ENCODE data around the gene TCTA.

TCTA gene

DNA sequence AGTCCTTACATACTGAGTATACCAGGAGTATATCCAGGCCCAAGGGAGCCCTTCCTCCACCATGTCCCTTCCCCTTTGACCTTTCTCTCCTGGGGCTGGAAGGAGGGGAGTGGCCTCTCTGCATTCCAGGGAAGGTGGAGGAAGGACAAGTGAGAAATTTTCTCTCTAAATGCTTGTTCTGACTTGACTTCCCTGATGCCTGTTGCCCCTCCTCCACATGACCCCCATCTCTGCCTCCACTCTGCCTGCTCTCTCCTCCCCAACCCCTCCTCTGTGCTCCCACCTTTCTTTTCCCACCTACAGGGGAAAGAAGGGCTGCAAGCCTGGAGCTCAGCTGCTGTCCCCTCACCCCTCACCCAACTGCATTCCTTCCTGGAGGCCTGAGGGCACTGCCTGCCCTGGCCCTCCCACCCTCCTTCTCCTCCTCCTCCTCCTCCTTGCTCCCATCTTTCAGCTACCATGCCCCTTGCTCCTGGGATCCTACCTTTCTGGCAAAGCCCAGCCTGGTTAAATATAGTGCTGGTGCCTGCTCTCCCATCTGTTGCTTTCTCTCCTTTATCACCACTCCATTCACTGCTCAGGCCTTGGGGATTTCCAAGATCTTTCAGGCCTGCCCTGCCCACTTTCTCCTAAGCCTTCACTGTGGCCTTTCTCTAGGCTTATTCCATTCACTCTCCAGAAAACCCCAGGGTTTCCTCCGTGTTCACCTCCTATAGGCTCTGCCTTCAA is 49.4 kb downstream of the TCTA start:
- Histone ChIP-seq H3K4me3 (ENCODE audit: low read depth, low read length) (no peak overlapping the region), H3K27ac (ENCODE audit: extremely low read depth, low read depth, low read length) (no peak overlapping the region), H3K9me3 (ENCODE audit: control insufficient read depth, insufficient read depth, low read depth, low read length) (no peaks in the 10 kb centered on the region), H3K4me1 (ENCODE audit: control insufficient read depth, insufficient read depth, low read length) (no peaks in the 10 kb centered on the region), H3K36me3 (ENCODE audit: control insufficient read depth in 2 of 2, insufficient read depth in 1 of 2, low read length in 2 of 2) (no peaks in the 10 kb centered on the region)
- ChIA-PET POLR2A (interaction anchor here (2.1 kb wide), 1 partner anchor 8 kb away, joined by 6 read pairs; the partner anchor contains the start of gene DAG1), CTCF (interaction anchor here (0.6 to 1.1 kb wide), 2 partner anchors 10 to 210 kb away, joined by 3 read pairs; no protein-coding TSS in a partner anchor)
- TF ChIP-seq ZNF548 (tag by site-specific recombination; IDR thresholded peaks at IDR 0.05): no peak
- TF ChIP-seq, protein P1, sequence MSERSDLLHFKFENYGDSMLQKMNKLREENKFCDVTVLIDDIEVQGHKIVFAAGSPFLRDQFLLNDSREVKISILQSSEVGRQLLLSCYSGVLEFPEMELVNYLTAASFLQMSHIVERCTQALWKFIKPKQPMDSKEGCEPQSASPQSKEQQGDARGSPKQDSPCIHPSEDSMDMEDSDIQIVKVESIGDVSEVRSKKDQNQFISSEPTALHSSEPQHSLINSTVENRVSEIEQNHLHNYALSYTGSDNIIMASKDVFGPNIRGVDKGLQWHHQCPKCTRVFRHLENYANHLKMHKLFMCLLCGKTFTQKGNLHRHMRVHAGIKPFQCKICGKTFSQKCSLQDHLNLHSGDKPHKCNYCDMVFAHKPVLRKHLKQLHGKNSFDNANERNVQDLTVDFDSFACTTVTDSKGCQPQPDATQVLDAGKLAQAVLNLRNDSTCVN (tag by site-specific recombination; optimal IDR thresholded peaks at IDR 0.05): no peak
- TF ChIP-seq ZNF248 (tag by site-specific recombination; IDR thresholded peaks at IDR 0.05): no peak
- TF ChIP-seq ZFP3 (tag by site-specific recombination; IDR thresholded peaks at IDR 0.05; ENCODE audit: low read depth): no peak
- peak; percentile 65; the same call in 1 of the 2 replicates for TF ChIP-seq ZFHX2 (tag by site-specific recombination; conservative IDR thresholded peaks at IDR 0.05)
- no peak for TF ChIP-seq ZNF560 (tag by site-specific recombination; IDR thresholded peaks at IDR 0.05; ENCODE audit: borderline replicate concordance)
- TF ChIP-seq KLF1 (tag by site-specific recombination; IDR thresholded peaks at IDR 0.05): no peak
- TF ChIP-seq ZNF843 (tag by site-specific recombination; IDR thresholded peaks at IDR 0.05): no peak
- TF ChIP-seq WT1 (tag by site-specific recombination; IDR thresholded peaks at IDR 0.05): no peak
- TF ChIP-seq ZNF157 (tag by site-specific recombination; IDR thresholded peaks at IDR 0.05): no peak
- peak; percentile 79; the same call in 1 of the 2 replicates for TF ChIP-seq SCRT1 (tag by site-specific recombination; IDR thresholded peaks at IDR 0.05; ENCODE audit: borderline replicate concordance)
- no peak for TF ChIP-seq ZNF350 (tag by site-specific recombination; IDR thresholded peaks at IDR 0.05)
- no peak for TF ChIP-seq OVOL3 (tag by site-specific recombination; IDR thresholded peaks at IDR 0.05)
- no peak for TF ChIP-seq ZBTB1 (tag by site-specific recombination; IDR thresholded peaks at IDR 0.05)
- no peak for TF ChIP-seq ZNF510 (tag by site-specific recombination; IDR thresholded peaks at IDR 0.05; ENCODE audit: insufficient replicate concordance)
- TF ChIP-seq GLIS2 (tag by site-specific recombination; IDR thresholded peaks at IDR 0.05): no peak
- TF ChIP-seq KLF7 (tag by site-specific recombination; IDR thresholded peaks at IDR 0.05; ENCODE audit: borderline replicate concordance): no peak
- no peak for TF ChIP-seq ZNF16 (tag by site-specific recombination; IDR thresholded peaks at IDR 0.05; ENCODE audit: low read depth)
- TF ChIP-seq, protein P2, sequence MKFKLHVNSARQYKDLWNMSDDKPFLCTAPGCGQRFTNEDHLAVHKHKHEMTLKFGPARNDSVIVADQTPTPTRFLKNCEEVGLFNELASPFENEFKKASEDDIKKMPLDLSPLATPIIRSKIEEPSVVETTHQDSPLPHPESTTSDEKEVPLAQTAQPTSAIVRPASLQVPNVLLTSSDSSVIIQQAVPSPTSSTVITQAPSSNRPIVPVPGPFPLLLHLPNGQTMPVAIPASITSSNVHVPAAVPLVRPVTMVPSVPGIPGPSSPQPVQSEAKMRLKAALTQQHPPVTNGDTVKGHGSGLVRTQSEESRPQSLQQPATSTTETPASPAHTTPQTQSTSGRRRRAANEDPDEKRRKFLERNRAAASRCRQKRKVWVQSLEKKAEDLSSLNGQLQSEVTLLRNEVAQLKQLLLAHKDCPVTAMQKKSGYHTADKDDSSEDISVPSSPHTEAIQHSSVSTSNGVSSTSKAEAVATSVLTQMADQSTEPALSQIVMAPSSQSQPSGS (tag by site-specific recombination; IDR thresholded peaks at IDR 0.05; ENCODE audit: low read depth): no peak
- TF ChIP-seq PRDM1 (tag by site-specific recombination; IDR thresholded peaks at IDR 0.05): peak; percentile 72
- TF ChIP-seq ZNF571 (tag by site-specific recombination; IDR thresholded peaks at IDR 0.05): no peak
- TF ChIP-seq, protein P3, sequence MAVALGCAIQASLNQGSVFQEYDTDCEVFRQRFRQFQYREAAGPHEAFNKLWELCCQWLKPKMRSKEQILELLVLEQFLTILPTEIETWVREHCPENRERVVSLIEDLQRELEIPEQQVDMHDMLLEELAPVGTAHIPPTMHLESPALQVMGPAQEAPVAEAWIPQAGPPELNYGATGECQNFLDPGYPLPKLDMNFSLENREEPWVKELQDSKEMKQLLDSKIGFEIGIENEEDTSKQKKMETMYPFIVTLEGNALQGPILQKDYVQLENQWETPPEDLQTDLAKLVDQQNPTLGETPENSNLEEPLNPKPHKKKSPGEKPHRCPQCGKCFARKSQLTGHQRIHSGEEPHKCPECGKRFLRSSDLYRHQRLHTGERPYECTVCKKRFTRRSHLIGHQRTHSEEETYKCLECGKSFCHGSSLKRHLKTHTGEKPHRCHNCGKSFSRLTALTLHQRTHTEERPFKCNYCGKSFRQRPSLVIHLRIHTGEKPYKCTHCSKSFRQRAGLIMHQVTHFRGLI (tag by site-specific recombination; IDR thresholded peaks at IDR 0.05): peak; percentile 87; the same call in 1 of the 2 replicates
- no peak for TF ChIP-seq ZBTB20 (tag by site-specific recombination; IDR thresholded peaks at IDR 0.05)
- TF ChIP-seq, protein P4, sequence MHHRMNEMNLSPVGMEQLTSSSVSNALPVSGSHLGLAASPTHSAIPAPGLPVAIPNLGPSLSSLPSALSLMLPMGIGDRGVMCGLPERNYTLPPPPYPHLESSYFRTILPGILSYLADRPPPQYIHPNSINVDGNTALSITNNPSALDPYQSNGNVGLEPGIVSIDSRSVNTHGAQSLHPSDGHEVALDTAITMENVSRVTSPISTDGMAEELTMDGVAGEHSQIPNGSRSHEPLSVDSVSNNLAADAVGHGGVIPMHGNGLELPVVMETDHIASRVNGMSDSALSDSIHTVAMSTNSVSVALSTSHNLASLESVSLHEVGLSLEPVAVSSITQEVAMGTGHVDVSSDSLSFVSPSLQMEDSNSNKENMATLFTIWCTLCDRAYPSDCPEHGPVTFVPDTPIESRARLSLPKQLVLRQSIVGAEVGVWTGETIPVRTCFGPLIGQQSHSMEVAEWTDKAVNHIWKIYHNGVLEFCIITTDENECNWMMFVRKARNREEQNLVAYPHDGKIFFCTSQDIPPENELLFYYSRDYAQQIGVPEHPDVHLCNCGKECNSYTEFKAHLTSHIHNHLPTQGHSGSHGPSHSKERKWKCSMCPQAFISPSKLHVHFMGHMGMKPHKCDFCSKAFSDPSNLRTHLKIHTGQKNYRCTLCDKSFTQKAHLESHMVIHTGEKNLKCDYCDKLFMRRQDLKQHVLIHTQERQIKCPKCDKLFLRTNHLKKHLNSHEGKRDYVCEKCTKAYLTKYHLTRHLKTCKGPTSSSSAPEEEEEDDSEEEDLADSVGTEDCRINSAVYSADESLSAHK (tag by site-specific recombination; IDR thresholded peaks at IDR 0.05): no peak
- TF ChIP-seq KLF8 (tag by site-specific recombination; IDR thresholded peaks at IDR 0.05): no peak
- no peak for TF ChIP-seq ZNF114 (tag by site-specific recombination; IDR thresholded peaks at IDR 0.05)
- TF ChIP-seq RBAK (tag by site-specific recombination; IDR thresholded peaks at IDR 0.05): no peak
- no peak for TF ChIP-seq ZNF791 (tag by site-specific recombination; IDR thresholded peaks at IDR 0.05)
- TF ChIP-seq EGR2 (tag by site-specific recombination; IDR thresholded peaks at IDR 0.05; ENCODE audit: low read depth): peak; percentile 75
- TF ChIP-seq ZNF544 (tag by site-specific recombination; IDR thresholded peaks at IDR 0.05): no peak
- TF ChIP-seq ZBTB48 (tag by site-specific recombination; IDR thresholded peaks at IDR 0.05): no peak
- TF ChIP-seq OSR2 (tag by site-specific recombination; IDR thresholded peaks at IDR 0.05): no peak

Measured in HEK293 (cell line).